ENCODE results near the gene CLK2. TPM values are rescaled to one million over a fixed set of nuclear protein-coding genes. Genes with fewer than 3 reads are reported as not detected.

CLK2 gene
- total and polyA plus RNA-seq, 2 donors (not counting 3 experiments of a cell fraction or from before 2014, with no cell fraction given): 69.1 to 80.9 TPM

GRCh38 chr1:155286544-155286943, 13.2 kb upstream of the CLK2 start:
- FAIRE-seq: no peak

GRCh38 chr1:155285631-155286044, 12.3 kb upstream of the CLK2 start:
- DNase-seq (ENCODE audit: low read depth, low spot score) (no peak), FAIRE-seq (no peak)
- peaks cover 0 to 1% of the 10 kb centered on the region in 2 experiments for H3K27me3 ChIP-seq (ENCODE audit: control insufficient read depth in 2 of 2, insufficient read depth in 2 of 2, low read length in 2 of 2)
- H3K9ac ChIP-seq (replicated peaks; ENCODE audit: extremely low read depth, insufficient read depth, low read length): no peak overlapping the region
- BruUV-seq (replicated peaks): no TSS peak
- POLR2A ChIA-PET: no interaction called here
- no peaks in the 10 kb centered on the region for H3K79me2 ChIP-seq (ENCODE audit: control insufficient read depth, insufficient read depth, low read length)
- no peak overlapping the region for H2AFZ ChIP-seq (ENCODE audit: low read depth, low read length)
- no peak overlapping the region for H3K4me3 ChIP-seq (replicated peaks in 1 of 3; ENCODE audit: insufficient read depth in 1 of 3, low read depth in 1 of 3, low read length in 3 of 3)
- CTCF ChIA-PET: interaction anchor here (1.1 to 1.2 kb wide), 3 partner anchors 9 to 35 kb away, joined by 3 read pairs; no protein-coding TSS in a partner anchor
- H4K20me1 ChIP-seq (replicated peaks; ENCODE audit: control insufficient read depth, extremely low read depth, insufficient read depth, low read length): no peaks in the 10 kb centered on the region
- H3K9me1 ChIP-seq (replicated peaks; ENCODE audit: control insufficient read depth, extremely low read depth, insufficient read depth, low read length): no peaks in the 10 kb centered on the region
- no peaks in the 10 kb centered on the region for H3K9me3 ChIP-seq (replicated peaks; ENCODE audit: control insufficient read depth, insufficient read depth, low read length)
- no peaks in the 10 kb centered on the region for H3K36me3 ChIP-seq (ENCODE audit: control insufficient read depth in 2 of 2, extremely low read depth in 1 of 2, insufficient read depth in 2 of 2, low read length in 2 of 2)
- TF ChIP-seq POLR2A (IDR thresholded peaks at IDR 0.05; ENCODE audit: low read depth, low read length) (no peak), POLR2AphosphoS5 (IDR thresholded peaks at IDR 0.05; ENCODE audit: insufficient read depth, low read depth, low read length) (no peak), CTCF (IDR thresholded peaks at IDR 0.05; ENCODE audit: extremely low read depth in 1 of 2, insufficient read depth in 1 of 2, low read depth in 1 of 2, low read length in 2 of 2) (no peak), MAX (IDR thresholded peaks at IDR 0.05; ENCODE audit: insufficient read depth, insufficient read length) (no peak)
- no peak overlapping the region for H3K27ac ChIP-seq (ENCODE audit: insufficient read depth, low read depth, low read length)
- intact Hi-C loops (cut with micrococcal nuclease) (no loop called here), dilution Hi-C loops (cut with MboI; ENCODE audit: extremely low pct_ligation_motif_present, low sequenced_read_pairs) (no loop called here)
- H3K4me1 ChIP-seq (ENCODE audit: control insufficient read depth, extremely low read depth, insufficient read depth, low read length): no peaks in the 10 kb centered on the region
- H3K4me2 ChIP-seq (ENCODE audit: insufficient read depth, low read length): no peak overlapping the region

More at GRCh38 chr1:155286544-155286943, 13.2 kb upstream of the CLK2 start:
- H3K4me1 ChIP-seq (ENCODE audit: control insufficient read depth, extremely low read depth, insufficient read depth, low read length): no peaks in the 10 kb centered on the region
- H3K36me3 ChIP-seq (ENCODE audit: control insufficient read depth in 2 of 2, extremely low read depth in 1 of 2, insufficient read depth in 2 of 2, low read length in 2 of 2): no peaks in the 10 kb centered on the region
- DNase-seq (ENCODE audit: low read depth, low spot score): no peak
- intact Hi-C loops (cut with micrococcal nuclease): no loop called here
- BruUV-seq (replicated peaks): no TSS peak
- no peaks in the 10 kb centered on the region for H4K20me1 ChIP-seq (replicated peaks; ENCODE audit: control insufficient read depth, extremely low read depth, insufficient read depth, low read length)
- H3K9me1 ChIP-seq (replicated peaks; ENCODE audit: control insufficient read depth, extremely low read depth, insufficient read depth, low read length): no peaks in the 10 kb centered on the region
- ChIA-PET CTCF (interaction anchor here (1.1 to 1.2 kb wide), 3 partner anchors 9 to 35 kb away, joined by 3 read pairs; no protein-coding TSS in a partner anchor), POLR2A (no interaction called here)
- no peak overlapping the region for H2AFZ ChIP-seq (ENCODE audit: low read depth, low read length)
- no peak overlapping the region for H3K4me2 ChIP-seq (ENCODE audit: insufficient read depth, low read length)
- peaks cover 0 to 1% of the 10 kb centered on the region in 2 experiments for H3K27me3 ChIP-seq (ENCODE audit: control insufficient read depth in 2 of 2, insufficient read depth in 2 of 2, low read length in 2 of 2)
- H3K4me3 ChIP-seq (replicated peaks in 1 of 3; ENCODE audit: insufficient read depth in 1 of 3, low read depth in 1 of 3, low read length in 3 of 3): no peak overlapping the region
- no peaks in the 10 kb centered on the region for H3K9me3 ChIP-seq (replicated peaks; ENCODE audit: control insufficient read depth, insufficient read depth, low read length)
- H3K27ac ChIP-seq (ENCODE audit: insufficient read depth, low read depth, low read length): no peak overlapping the region
- H3K79me2 ChIP-seq (ENCODE audit: control insufficient read depth, insufficient read depth, low read length): no peaks in the 10 kb centered on the region
- no peak for TF ChIP-seq GATA2 (IDR thresholded peaks at IDR 0.05; ENCODE audit: insufficient read depth, insufficient read length, low read depth, low read length)
- no peak for TF ChIP-seq FOS (IDR thresholded peaks at IDR 0.05; ENCODE audit: borderline replicate concordance, insufficient read depth, low read length)
- no peak for TF ChIP-seq EZH2 (IDR thresholded peaks at IDR 0.05; ENCODE audit: borderline replicate concordance, low read depth, low read length, severe bottlenecking)
- dilution Hi-C loops (cut with MboI; ENCODE audit: extremely low pct_ligation_motif_present, low sequenced_read_pairs): no loop called here
- H3K9ac ChIP-seq (replicated peaks; ENCODE audit: extremely low read depth, insufficient read depth, low read length): no peak overlapping the region

Measured in endothelial cell of umbilical vein (primary cell).